ENCODE results near the gene PDK4. TPM values are rescaled to one million over a fixed set of nuclear protein-coding genes. Genes with fewer than 3 reads are reported as not detected.

Gene PDK4
- total and polyA plus RNA-seq, 10 of the 15 experiments (the other 5 are each of a cell fraction or from before 2014, with no cell fraction given) = 0.03 to 0.46 TPM; not detected in 8

- no peak for TF ChIP-seq TCF7 (IDR thresholded peaks at IDR 0.05; ENCODE audit: borderline replicate concordance)
- TF ChIP-seq POLR2AphosphoS5 (IDR thresholded peaks at IDR 0.05; ENCODE audit: low read length) = no peak
- TF ChIP-seq HDAC2 (IDR thresholded peaks at IDR 0.05) = no peak
- TF ChIP-seq SRF (IDR thresholded peaks at IDR 0.05; ENCODE audit: low read depth in 2 of 2, low read length in 2 of 2) = no peak
- TF ChIP-seq BCLAF1 (IDR thresholded peaks at IDR 0.05) = no peak
- no peak for TF ChIP-seq NFYB (IDR thresholded peaks at IDR 0.05; ENCODE audit: insufficient read depth, low read depth, low read length)
- Histone ChIP-seq H3K4me1 (ENCODE audit: control insufficient read depth, insufficient read depth, low read length) (no peaks in the 10 kb centered on the region), H3K4me3 (no peak overlapping the region), H3K9me3 (replicated peaks; ENCODE audit: control insufficient read depth, insufficient read depth, low read length) (no peaks in the 10 kb centered on the region), H2AFZ (ENCODE audit: control insufficient read depth, low read depth, low read length) (no peak overlapping the region), H3K4me2 (ENCODE audit: control insufficient read depth, insufficient read depth) (no peak overlapping the region), H3K36me3 (ENCODE audit: control insufficient read depth in 2 of 2, insufficient read depth in 2 of 2, low read length in 1 of 2) (no peaks in the 10 kb centered on the region), H3K9ac (ENCODE audit: control insufficient read depth, insufficient read depth, low read length) (no peak overlapping the region), H3K27ac (ENCODE audit: control insufficient read depth, insufficient read depth) (no peak overlapping the region), H3K79me2 (ENCODE audit: control insufficient read depth, insufficient read depth, low read length) (no peaks in the 10 kb centered on the region), H3K27me3 (replicated peaks in 1 of 2; ENCODE audit: control insufficient read depth in 2 of 2, insufficient read depth in 2 of 2, low read length in 1 of 2) (no peaks in the 10 kb centered on the region; a peak in 1 of 4 replicates), H4K20me1 (ENCODE audit: control insufficient read depth, insufficient read depth) (no peaks in the 10 kb centered on the region)
- ATAC-seq = no peak
- FAIRE-seq = no peak
- no peak for DNase-seq (ENCODE audit: low read depth, low spot score)
- CTCF ChIA-PET = interaction anchor here (1.0 to 2.5 kb wide), 4 partner anchors 12 to 134 kb away, joined by 3 to 7 read pairs (median 4); no protein-coding TSS in a partner anchor
- SMC1A ChIA-PET (ENCODE audit: uncharacterized antibody, unreplicated experiment) = interaction anchor here (1.0 kb wide), 1 partner anchor 13 kb away, joined by 3 read pairs; no protein-coding TSS in a partner anchor
- BruUV-seq (replicated peaks) = no TSS peak
- in situ Hi-C loops (cut with MboI) (no loop called here), intact Hi-C loops (cut with micrococcal nuclease; ENCODE audit: unreplicated experiment) (no loop called here)
- RAD21 ChIA-PET (ENCODE audit: unreplicated experiment) = interaction anchor here (1.1 kb wide), 1 partner anchor 28 kb away, joined by 3 read pairs; no protein-coding TSS in a partner anchor
- POLR2A ChIA-PET = no interaction called here
- 48% methylated on average over 2 of the region's 2 CpGs for WGBS (ENCODE audit: insufficient coverage, insufficient replicate concordance, low lambda C conversion rate, missing lambda C conversion rate)
Observed at GRCh38 chr7:95556777-95557176, 39.5 kb downstream of the PDK4 start.

Measured in GM12878 (cell line).